HG02870 (cell line): Measurements from ENCODE around the gene EIF4H.
A peak's percentile ranks its signal among the peaks of the same experiment; 100 is the strongest.
"Not testable (repeated sequence)": the region's sequence is repeated elsewhere in the genome, so short reads cannot be mapped to it uniquely, and the experiment has no call there.

Experiments used
- ATAC-seq: cut with Tn5 transposase; IDR thresholded peaks from one replicate; pipeline ENCODE4 v1.9.1; 2021; ENCODE audit warnings: mild to moderate bottlenecking, moderate library complexity; ENCODE audit not compliant: unreplicated experiment

Gene EIF4H

GRCh38 chr7:74174606-74175082, 488 bp downstream of the EIF4H start:
- ATAC-seq = peak; percentile 26

GRCh38 chr7:74175340-74175739, 1.2 kb downstream of the EIF4H start:
- no peak for ATAC-seq

- no peak for ATAC-seq
Measured at GRCh38 chr7:74176555-74176954, 2.4 kb downstream of the EIF4H start.

- ATAC-seq = no peak
Measured at GRCh38 chr7:74178632-74179031, 4.5 kb downstream of the EIF4H start.

GRCh38 chr7:74179935-74180604, 5.9 kb downstream of the EIF4H start:
- ATAC-seq = no peak

- ATAC-seq = no peak
Measured at GRCh38 chr7:74180866-74181265, 6.7 kb downstream of the EIF4H start.

- ATAC-seq = no peak
Measured at GRCh38 chr7:74181821-74182220, 7.7 kb downstream of the EIF4H start.

- ATAC-seq = no peak
Measured at GRCh38 chr7:74182453-74183090, 8.4 kb downstream of the EIF4H start.

GRCh38 chr7:74183142-74183541, 9.0 kb downstream of the EIF4H start:
- no peak for ATAC-seq

- ATAC-seq = no peak
Measured at GRCh38 chr7:74183653-74184450, 9.7 kb downstream of the EIF4H start.

GRCh38 chr7:74185016-74185415, 10.9 kb downstream of the EIF4H start:
- no peak for ATAC-seq

GRCh38 chr7:74185636-74186035, 11.5 kb downstream of the EIF4H start:
- no peak for ATAC-seq

GRCh38 chr7:74187915-74188675, 13.9 kb downstream of the EIF4H start:
- no peak for ATAC-seq

- ATAC-seq = no peak
Measured at GRCh38 chr7:74190259-74190658, 16.1 kb downstream of the EIF4H start.

GRCh38 chr7:74191231-74191630, 17.1 kb downstream of the EIF4H start:
- ATAC-seq = no peak

GRCh38 chr7:74193054-74193453, 18.9 kb downstream of the EIF4H start:
- no peak for ATAC-seq

- no peak for ATAC-seq
Measured at GRCh38 chr7:74193913-74194312, 19.8 kb downstream of the EIF4H start.

GRCh38 chr7:74194686-74195085, 20.5 kb downstream of the EIF4H start:
- no peak for ATAC-seq

- not testable (repeated sequence) for ATAC-seq
Measured at GRCh38 chr7:74195139-74195860, 21.1 kb downstream of the EIF4H start.

GRCh38 chr7:74195968-74196654, 22.0 kb downstream of the EIF4H start:
- not testable (repeated sequence) for ATAC-seq
